GM10248 (cell line): ENCODE results near the gene PIP5K1C.

Experiments used
- CTCF ChIA-PET: fragments of 300-600 bp; sonication (Branson Sonifier 250); formaldehyde crosslinking; extraction: SDS; loops from one replicate; lab custom pipeline; 2021; ENCODE audit warnings: antibody characterized with exemption; lab: Yijun Ruan, JAX
- POLR2A ChIA-PET: fragments of 350-650 bp; sonication (Branson Sonifier 250); formaldehyde crosslinking; extraction: SDS; loops from one replicate; lab custom pipeline; 2020; ENCODE audit warnings: antibody characterized with exemption; lab: Yijun Ruan, JAX
- DNase-seq: peaks from one replicate; pipeline ENCODE4 v3.0.0; 2012; ENCODE audit errors: extremely low spot score
- TF ChIP-seq, protein P1 (sequence below): IDR thresholded peaks from 2 replicates; pipeline ENCODE4 v1.5.1; 2012; ENCODE audit warnings: mild to moderate bottlenecking, low read depth; ENCODE audit errors: extremely low read depth, missing control alignments, control extremely low read depth

The PIP5K1C gene

GRCh38 chr19:3655402-3656072 lies 44.7 kb downstream of the PIP5K1C start:
- POLR2A ChIA-PET = no interaction called here
- TF ChIP-seq, protein P1, sequence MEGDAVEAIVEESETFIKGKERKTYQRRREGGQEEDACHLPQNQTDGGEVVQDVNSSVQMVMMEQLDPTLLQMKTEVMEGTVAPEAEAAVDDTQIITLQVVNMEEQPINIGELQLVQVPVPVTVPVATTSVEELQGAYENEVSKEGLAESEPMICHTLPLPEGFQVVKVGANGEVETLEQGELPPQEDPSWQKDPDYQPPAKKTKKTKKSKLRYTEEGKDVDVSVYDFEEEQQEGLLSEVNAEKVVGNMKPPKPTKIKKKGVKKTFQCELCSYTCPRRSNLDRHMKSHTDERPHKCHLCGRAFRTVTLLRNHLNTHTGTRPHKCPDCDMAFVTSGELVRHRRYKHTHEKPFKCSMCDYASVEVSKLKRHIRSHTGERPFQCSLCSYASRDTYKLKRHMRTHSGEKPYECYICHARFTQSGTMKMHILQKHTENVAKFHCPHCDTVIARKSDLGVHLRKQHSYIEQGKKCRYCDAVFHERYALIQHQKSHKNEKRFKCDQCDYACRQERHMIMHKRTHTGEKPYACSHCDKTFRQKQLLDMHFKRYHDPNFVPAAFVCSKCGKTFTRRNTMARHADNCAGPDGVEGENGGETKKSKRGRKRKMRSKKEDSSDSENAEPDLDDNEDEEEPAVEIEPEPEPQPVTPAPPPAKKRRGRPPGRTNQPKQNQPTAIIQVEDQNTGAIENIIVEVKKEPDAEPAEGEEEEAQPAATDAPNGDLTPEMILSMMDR = no peak
- CTCF ChIA-PET = interaction anchor here (1.1 to 2.4 kb wide), 4 partner anchors 10 to 63 kb away, joined by 3 to 17 read pairs (median 6); no protein-coding TSS in a partner anchor
- no peak for DNase-seq

DNA sequence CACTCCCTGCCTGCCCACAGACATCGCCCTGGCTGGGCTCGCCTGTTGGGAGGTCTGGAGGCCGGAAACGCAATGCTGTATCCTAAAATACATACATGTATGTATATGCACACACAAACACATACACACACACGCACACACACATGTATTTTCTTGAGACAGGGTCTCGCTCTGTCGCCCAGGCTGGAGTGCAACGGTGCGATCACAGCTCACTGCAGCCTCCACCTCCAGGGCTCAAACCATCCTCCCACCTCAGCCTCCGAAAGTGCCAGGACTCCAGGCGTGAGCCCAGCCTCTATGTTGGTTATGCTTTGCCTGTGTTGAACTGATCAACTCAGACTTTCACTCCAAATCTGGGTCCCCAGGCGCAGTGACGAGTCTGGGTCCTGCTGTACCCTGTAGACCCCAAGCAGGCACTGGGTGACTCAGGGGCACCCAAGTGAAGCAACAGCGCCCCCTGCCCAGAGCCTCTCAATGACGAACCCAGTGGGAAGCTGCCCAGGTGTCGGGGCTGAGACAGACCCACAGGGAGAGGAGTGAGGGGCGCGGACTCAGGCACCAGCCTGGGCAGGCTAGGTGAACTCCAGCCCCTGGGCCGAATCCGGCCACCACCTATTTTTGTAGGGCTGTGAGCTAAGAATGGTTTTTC lies 46.3 kb downstream of the PIP5K1C start:
- TF ChIP-seq, protein P1 = no peak
- ChIA-PET POLR2A (no interaction called here), CTCF (interaction anchor here (1.1 to 1.6 kb wide), 3 partner anchors 12 to 169 kb away, joined by 3 to 7 read pairs (median 5); no protein-coding TSS in a partner anchor)
- no peak for DNase-seq

DNA sequence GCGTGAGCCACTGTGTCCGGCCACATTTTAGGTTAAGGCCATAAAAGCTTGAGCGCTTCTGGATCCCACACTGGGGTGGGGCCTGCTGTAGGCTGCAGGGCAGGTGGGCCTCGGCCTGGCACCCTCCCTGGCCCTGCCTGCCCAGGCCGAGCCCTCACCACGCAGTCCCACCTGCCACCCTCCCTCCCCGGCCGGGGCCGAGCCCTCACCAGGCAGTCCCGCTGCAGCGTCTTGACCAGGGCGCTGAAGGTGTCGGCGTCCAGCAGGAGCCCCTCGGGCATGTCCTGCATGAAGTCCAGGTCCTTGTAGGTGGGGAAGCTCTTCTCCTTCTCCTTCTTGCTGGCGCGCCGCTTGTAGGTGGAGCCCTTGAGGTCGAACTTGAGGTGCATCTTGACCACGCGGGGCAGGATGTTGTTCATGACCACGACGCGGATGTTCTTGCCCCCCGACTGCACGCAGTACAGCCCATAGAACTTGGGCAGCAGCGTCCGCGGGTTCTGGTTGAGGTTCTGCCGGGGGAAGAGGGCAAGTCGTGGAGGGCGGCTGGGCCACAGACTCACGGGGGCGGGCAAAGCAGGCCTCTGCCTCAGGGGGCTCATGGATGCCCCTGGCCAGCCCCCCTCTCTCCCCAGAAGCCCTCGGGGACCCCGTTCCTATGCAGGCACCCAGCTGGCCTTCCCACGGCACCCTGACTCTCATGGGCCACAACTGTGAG lies 47.0 kb downstream of the PIP5K1C start:
- TF ChIP-seq, protein P1 = no peak
- DNase-seq = no peak
- CTCF ChIA-PET = interaction anchor here (1.1 to 1.4 kb wide), 2 partner anchors 13 to 168 kb away, joined by 3 to 5 read pairs; no protein-coding TSS in a partner anchor
- POLR2A ChIA-PET = no interaction called here

DNA sequence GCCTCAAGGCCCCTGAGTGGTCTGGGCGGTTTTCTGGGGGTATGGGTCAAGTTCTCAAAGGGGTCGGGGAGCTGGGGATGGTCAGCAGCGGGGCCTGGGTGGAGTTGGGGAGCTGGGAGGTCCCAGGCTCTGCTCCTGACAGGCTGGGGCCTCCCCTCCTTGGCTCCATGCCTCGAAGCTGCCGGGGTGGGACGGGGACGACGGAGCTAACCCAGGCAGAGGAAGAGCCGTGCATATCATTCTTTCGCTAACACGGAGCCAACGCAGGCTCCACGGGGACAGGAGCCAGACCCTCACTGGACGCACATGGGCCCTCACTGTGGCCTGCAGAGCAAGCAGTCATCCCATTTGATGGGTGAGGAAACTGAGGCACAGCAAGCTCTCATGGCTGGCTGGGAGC lies 47.8 kb downstream of the PIP5K1C start:
- ChIA-PET CTCF (no interaction called here), POLR2A (no interaction called here)
- no peak for DNase-seq
- TF ChIP-seq, protein P1 = no peak

GRCh38 chr19:3651684-3652083 lies 48.6 kb downstream of the PIP5K1C start:
- ChIA-PET CTCF (no interaction called here), POLR2A (no interaction called here)
- DNase-seq = no peak
- TF ChIP-seq, protein P1 = no peak

- ChIA-PET POLR2A (no interaction called here), CTCF (no interaction called here)
- TF ChIP-seq, protein P1 = no peak
- DNase-seq = no peak
Measured at GRCh38 chr19:3649888-3650287, 50.4 kb downstream of the PIP5K1C start.
